Neural cell (in vitro differentiated cells): ENCODE data around the gene EDA2R. TPM values are rescaled to one million over a fixed set of nuclear protein-coding genes. Genes with fewer than 3 reads are reported as not detected.

Experiments used
- H2AFZ ChIP-seq: fragments of 200-600, 300-800 bp; sonication (generic), shearing (Covaris generic); 2 replicates; pipeline ENCODE4 v1.6.0; 2014; ENCODE audit warnings: low read depth, mild to moderate bottlenecking, antibody characterized with exemption, low read length, moderate library complexity
- H3F3A ChIP-seq: fragments of 200-600 bp; shearing (Covaris generic); 2 replicates; pipeline ENCODE4 v1.6.1; 2016; ENCODE audit warnings: mild to moderate bottlenecking, moderate library complexity, mixed read lengths, antibody characterized with exemption, low read length; ENCODE audit not compliant: insufficient read depth, poor library complexity, severe bottlenecking
- H3K27ac ChIP-seq: fragments of 200-600, 300-800 bp; sonication (generic), shearing (Covaris generic); 2 replicates; pipeline ENCODE4 v1.5.1; 2014; ENCODE audit warnings: mild to moderate bottlenecking, low read length, moderate library complexity
- H3K27me3 ChIP-seq: fragments of 300-800, 200-600 bp; sonication (generic), shearing (Covaris generic); 2 replicates; pipeline ENCODE4 v1.6.0; 2014; ENCODE audit warnings: mild to moderate bottlenecking, low read depth, low read length, moderate library complexity; ENCODE audit not compliant: insufficient read depth
- H3K36me3 ChIP-seq: fragments of 300-800, 200-600 bp; sonication (generic), shearing (Covaris generic); 2 replicates; pipeline ENCODE4 v1.5.1; 2014; ENCODE audit warnings: mild to moderate bottlenecking, antibody characterized with exemption, low read length, moderate library complexity; ENCODE audit not compliant: insufficient read depth
- H3K4me2 ChIP-seq: fragments of 300-800, 200-600 bp; sonication (generic), shearing (Covaris generic); 2 replicates; pipeline ENCODE4 v1.6.0; 2014; ENCODE audit warnings: mild to moderate bottlenecking, low read length
- H3K4me3 ChIP-seq: fragments of 300-800, 200-600 bp; sonication (generic), shearing (Covaris generic); 2 replicates; pipeline ENCODE4 v1.5.1; 2014; ENCODE audit warnings: mild to moderate bottlenecking, low read length, moderate library complexity
- H3K79me2 ChIP-seq: fragments of 200-600 bp; shearing (Covaris generic); replicated peaks from 2 replicates; pipeline ENCODE4 v1.6.0; 2014; ENCODE audit warnings: mild to moderate bottlenecking, low read length, moderate library complexity; ENCODE audit not compliant: insufficient read depth
- H3K9ac ChIP-seq: fragments of 300-800, 200-600 bp; sonication (generic), shearing (Covaris generic); 2 replicates; pipeline ENCODE4 v1.6.1; 2016; ENCODE audit warnings: mild to moderate bottlenecking, low read length, mixed read lengths
- H3K9me2 ChIP-seq: fragments of 200-600 bp; shearing (Covaris generic); 2 replicates; pipeline ENCODE4 v1.6.1; 2016; ENCODE audit warnings: mild to moderate bottlenecking, low read length, mixed read lengths; ENCODE audit not compliant: insufficient read depth
- H3K9me3 ChIP-seq: fragments of 200-600, 300-800 bp; sonication (generic), shearing (Covaris generic); 2 replicates; pipeline ENCODE4 v1.6.1; 2016; ENCODE audit warnings: mild to moderate bottlenecking, mixed run types, low read length, moderate library complexity, mixed read lengths
- H4K20me1 ChIP-seq: fragments of 200-600 bp; shearing (Covaris generic); 2 replicates; pipeline ENCODE4 v1.6.1; 2016; ENCODE audit warnings: mild to moderate bottlenecking, mixed run types; ENCODE audit not compliant: insufficient read depth
- CTCF ChIP-seq: fragments of 450-650 bp; IDR thresholded peaks from 2 replicates; pipeline ENCODE4 v1.5.1; 2014; ENCODE audit warnings: antibody characterized with exemption, mild to moderate bottlenecking, moderate library complexity; ENCODE audit not compliant: poor library complexity, severe bottlenecking
- EP300 ChIP-seq: fragments of 450-650 bp; conservative IDR thresholded peaks from 2 replicates; pipeline ENCODE4 v1.6.1; 2014; ENCODE audit warnings: antibody characterized with exemption, mild to moderate bottlenecking, moderate library complexity; ENCODE audit not compliant: poor library complexity, severe bottlenecking
- EZH2 ChIP-seq: fragments of 200-600, 300-800 bp; shearing (Covaris generic), sonication (generic); IDR thresholded peaks from 2 replicates; pipeline ENCODE4 v1.6.1; 2014; ENCODE audit warnings: antibody characterized with exemption, low read length, borderline replicate concordance, mild to moderate bottlenecking; ENCODE audit not compliant: insufficient read depth, poor library complexity, severe bottlenecking
- MXI1 ChIP-seq: fragments of 450-650 bp; conservative IDR thresholded peaks from 2 replicates; pipeline ENCODE4 v1.6.1; 2014; ENCODE audit warnings: antibody characterized with exemption, mild to moderate bottlenecking; ENCODE audit not compliant: poor library complexity, severe bottlenecking
- POLR2AphosphoS5 ChIP-seq: IDR thresholded peaks from 2 replicates; pipeline ENCODE4 v1.6.1; 2012
- RAD21 ChIP-seq: fragments of 450-650 bp; conservative IDR thresholded peaks from 2 replicates; pipeline ENCODE4 v1.6.1; 2014; ENCODE audit warnings: antibody characterized with exemption, mild to moderate bottlenecking, moderate library complexity
- REST ChIP-seq: IDR thresholded peaks from 2 replicates; pipeline ENCODE4 v1.6.1; 2012; ENCODE audit warnings: borderline replicate concordance
- SMC3 ChIP-seq: fragments of 450-650 bp; conservative IDR thresholded peaks from 2 replicates; pipeline ENCODE4 v1.6.1; 2014; ENCODE audit warnings: antibody characterized with exemption, mild to moderate bottlenecking, moderate library complexity; ENCODE audit not compliant: poor library complexity
- TAF1 ChIP-seq: IDR thresholded peaks from 2 replicates; pipeline ENCODE4 v1.6.1; 2012; ENCODE audit warnings: low read depth
- polyA plus RNA-seq: library from polyadenylated mRNA; depleted of rRNA; stranded (reverse); fragments of >200 nt; gene quantifications from 2 replicates; pipeline ENCODE4 v1.2.3, GENCODE V29; 2014

The EDA2R gene
- polyA plus RNA-seq, 1 donor from 2014 or later, result 4.9 TPM

- TF ChIP-seq REST (no peak), POLR2AphosphoS5 (no peak)
- no peaks in the 10 kb centered on the region for H4K20me1 ChIP-seq
- no peaks in the 10 kb centered on the region for H3K79me2 ChIP-seq
- no peak overlapping the region for H3K9ac ChIP-seq
- H2AFZ ChIP-seq, result no peak overlapping the region
- H3K27me3 ChIP-seq, result no peaks in the 10 kb centered on the region
- no peak overlapping the region for H3K4me2 ChIP-seq
- H3K4me3 ChIP-seq, result no peak overlapping the region
- H3K9me2 ChIP-seq, result no peaks in the 10 kb centered on the region
- H3K9me3 ChIP-seq, result no peaks in the 10 kb centered on the region
- no peaks in the 10 kb centered on the region for H3F3A ChIP-seq
- no peaks in the 10 kb centered on the region for H3K36me3 ChIP-seq
- no peak overlapping the region for H3K27ac ChIP-seq
Observed at GRCh38 chrX:66601522-66601921, 37.4 kb downstream of the EDA2R start.

- Histone ChIP-seq H3K9ac (no peak overlapping the region), H3K27ac (no peak overlapping the region), H3K79me2 (no peaks in the 10 kb centered on the region), H3K9me3 (no peaks in the 10 kb centered on the region), H3K9me2 (no peaks in the 10 kb centered on the region), H3K4me2 (no peak overlapping the region), H3K36me3 (no peaks in the 10 kb centered on the region), H3F3A (no peaks in the 10 kb centered on the region), H3K27me3 (no peaks in the 10 kb centered on the region), H4K20me1 (no peaks in the 10 kb centered on the region), H2AFZ (no peak overlapping the region), H3K4me3 (no peak overlapping the region)
- no peak for TF ChIP-seq EP300
- no peak for TF ChIP-seq SMC3
- no peak for TF ChIP-seq MXI1
- no peak for TF ChIP-seq RAD21
- TF ChIP-seq POLR2AphosphoS5, result no peak
- TF ChIP-seq EZH2, result no peak
- TF ChIP-seq REST, result no peak
- TF ChIP-seq CTCF, result no peak
- no peak for TF ChIP-seq TAF1
Observed at GRCh38 chrX:66579219-66579618, 59.7 kb downstream of the EDA2R start.
